ENCODE results near the gene DUXB.

DUXB gene

DNA sequence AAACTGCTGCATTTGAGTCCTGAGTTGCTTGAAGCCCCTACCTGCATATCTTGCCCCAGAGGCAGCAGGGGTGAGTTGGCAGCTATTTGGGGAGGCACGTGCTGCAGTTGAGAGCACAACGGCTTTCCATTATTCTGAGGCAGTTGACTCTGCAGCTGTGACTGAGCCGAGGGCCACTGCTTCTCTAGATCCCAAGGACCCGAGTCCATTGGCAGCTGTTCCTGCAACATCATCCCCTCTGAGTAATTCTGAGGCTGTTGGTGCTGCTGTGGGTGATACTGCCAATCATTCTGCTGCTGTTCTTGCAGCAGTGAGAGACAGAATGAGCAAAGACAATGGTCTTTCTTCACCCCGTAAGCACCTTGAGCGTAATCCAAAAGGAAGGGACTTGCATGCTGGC lies 40.9 kb downstream of the DUXB start:
- no peak for DNase-seq

DNA sequence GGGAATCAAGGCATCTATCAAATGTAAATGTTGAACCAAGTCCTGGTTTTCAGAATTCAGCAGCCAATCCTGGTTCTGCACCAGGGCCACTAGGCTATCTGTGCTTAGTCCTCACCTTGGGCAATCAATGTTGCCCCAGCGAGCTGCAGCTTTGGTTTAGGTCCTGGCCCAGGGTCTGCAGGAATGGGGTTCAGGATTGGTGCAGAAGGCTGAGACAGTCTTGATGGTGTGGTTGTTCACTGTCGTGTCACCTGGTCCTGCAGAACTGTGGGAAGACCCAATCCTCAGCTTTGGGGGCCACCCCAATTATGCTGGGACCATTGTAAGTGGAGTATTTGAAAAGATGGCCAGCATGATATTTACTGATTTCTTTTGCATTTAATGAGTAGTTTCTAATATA lies 43.1 kb downstream of the DUXB start:
- no peak for DNase-seq

DNA sequence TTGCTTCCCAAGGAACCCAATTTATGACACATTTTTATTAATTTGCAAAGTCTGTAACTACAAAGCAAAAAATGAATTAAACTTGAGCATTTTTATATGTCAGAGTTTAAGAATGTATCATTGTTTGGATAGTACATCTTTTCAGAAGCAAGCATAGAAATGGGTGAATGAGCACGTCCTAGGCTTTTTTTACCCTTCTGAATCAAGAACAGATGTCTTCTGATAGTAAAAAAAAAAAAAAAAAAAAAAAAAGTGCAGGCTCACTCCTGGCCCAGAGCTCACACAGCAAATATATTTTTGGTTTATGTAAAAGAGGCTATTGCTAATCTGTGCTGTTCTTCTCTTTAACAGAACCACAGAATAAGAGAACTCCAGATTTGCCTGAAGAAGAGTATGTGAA lies 47.3 kb downstream of the DUXB start:
- DNase-seq = no peak

DNA sequence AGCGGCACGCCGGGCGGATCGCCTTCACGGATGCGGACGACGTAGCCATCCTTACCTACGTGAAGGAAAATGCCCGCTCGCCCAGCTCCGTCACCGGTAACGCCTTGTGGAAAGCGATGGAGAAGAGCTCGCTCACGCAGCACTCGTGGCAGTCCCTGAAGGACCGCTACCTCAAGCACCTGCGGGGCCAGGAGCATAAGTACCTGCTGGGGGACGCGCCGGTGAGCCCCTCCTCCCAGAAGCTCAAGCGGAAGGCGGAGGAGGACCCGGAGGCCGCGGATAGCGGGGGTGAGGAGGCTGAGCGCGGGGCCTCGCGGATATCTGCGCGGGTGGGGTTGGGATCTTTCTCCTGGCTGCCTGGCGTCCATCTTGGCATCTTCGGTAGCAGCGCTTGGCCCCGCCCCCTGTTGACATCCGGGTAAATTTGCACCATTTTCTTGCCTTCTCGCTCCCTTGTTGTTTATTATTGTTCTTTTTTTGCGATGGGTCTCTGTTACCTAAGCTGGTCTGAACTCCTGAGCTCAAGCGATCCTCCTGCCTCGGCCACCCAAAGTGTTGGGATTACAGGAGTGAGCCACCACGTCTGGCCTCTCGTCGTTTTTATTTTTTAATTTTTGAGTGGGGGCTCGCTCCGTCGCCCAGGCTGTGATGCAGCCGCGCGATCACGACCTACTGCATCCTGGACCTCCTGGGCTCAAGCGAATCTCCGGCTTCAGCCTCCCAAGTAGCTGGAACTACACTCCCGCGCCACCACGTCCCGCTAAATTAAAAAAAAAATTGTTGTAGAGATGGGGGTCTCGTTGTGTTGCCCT lies 52.8 kb downstream of the DUXB start:
- DNase-seq = peak; percentile 55

DNA sequence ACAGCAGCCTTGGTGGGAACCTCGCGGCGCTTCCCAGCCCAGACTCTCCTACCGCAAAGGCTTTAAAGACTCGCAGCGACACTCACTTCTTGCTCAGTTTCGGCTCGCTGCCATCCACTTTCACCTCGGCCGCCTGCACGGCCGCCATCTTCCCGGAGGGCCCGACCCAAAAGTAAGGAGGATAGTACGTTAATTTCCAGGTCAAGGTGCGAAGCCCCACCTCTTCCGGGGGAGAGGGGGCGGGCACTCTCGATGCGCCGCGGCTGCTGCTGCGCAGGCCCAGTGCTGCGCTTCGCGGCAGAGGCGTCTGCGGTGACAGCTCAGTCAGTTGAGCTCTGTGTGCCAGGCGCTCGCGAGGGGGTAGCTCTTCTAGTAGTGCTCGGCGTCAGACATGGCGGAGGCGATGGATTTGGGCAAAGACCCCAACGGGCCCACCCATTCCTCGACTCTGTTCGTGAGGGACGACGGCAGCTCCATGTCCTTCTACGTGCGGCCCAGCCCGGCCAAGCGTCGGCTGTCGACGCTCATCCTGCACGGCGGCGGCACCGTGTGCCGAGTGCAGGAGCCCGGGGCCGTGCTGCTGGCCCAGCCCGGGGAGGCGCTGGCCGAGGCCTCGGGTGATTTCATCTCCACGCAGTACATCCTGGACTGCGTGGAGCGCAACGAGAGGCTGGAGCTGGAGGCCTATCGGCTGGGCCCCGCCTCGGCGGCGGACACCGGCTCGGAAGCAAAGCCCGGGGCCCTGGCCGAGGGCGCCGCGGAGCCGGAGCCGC lies 53.6 kb downstream of the DUXB start, which contains the start of the genes KARS1 and TERF2IP:
TSS of gene KARS1 (minus strand) at position 174 of the 773 bp plus-strand sequence. CDS start at position 148, 26 bp downstream.
TSS of gene TERF2IP (plus strand) at position 282 of the 773 bp plus-strand sequence. CDS start at position 392, 110 bp downstream.
- DNase-seq = peak; percentile 89

DNA sequence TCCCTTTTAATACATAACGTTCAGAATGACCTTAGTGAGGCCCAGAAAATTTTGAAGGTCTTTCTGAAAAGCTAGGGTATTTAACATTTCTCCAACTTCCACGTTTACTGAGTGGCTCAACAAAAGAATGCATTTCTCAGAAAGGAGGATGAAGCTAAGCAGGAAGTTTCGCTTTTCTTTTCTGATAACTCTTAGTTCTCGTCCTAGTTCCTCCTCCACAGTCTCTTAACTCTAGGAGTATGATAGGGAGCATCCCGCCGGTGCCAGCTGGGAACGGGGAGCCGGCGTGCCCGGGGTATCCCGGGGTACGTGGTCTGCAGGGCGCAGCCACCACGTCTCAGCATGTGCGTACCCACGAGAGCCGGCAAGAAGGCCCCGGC lies 54.2 kb downstream of the DUXB start:
- DNase-seq = no peak

DNA sequence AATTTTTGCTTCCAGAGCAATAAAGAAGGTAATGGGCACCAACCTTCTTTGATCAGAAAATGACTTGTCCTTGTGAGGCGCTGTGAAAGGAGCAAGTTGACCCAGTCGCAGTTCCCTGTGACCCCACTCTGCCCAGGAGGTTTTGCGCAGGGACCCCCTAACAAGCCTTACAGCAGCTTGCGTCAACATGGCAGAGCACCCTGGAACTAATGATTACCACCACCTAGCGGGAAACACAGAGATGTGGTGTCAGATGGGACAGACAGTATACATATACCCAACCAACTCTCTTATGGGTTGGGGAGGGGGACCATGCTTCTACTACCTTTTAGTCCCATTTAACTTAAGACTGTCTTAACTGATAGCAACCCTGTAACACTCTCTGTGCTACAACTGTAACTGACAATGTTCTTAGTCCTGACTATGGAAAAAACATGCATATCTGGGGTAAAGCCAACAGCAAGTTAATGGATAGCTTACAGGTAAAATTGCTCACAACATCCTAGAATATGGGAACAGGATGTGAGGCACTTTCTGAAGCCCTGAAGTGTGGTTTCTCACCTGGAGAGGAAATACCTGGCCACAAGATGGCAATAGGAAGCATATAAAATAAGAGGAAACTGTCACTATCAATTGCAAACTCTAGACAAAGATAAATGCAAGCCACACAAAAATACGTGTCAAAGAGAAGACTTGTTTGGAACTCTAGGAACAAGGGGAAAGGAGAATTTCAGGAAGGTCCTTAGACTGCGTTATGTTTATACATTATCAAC lies 56.8 kb downstream of the DUXB start:
- DNase-seq = no peak
